Measurements from ENCODE around the gene CRNKL1. TPM values are rescaled to one million over a fixed set of nuclear protein-coding genes. Genes with fewer than 3 reads are reported as not detected.
A peak's percentile ranks its signal among the peaks of the same experiment; 100 is the strongest.

CRNKL1 gene
- total RNA-seq, 1 donor: 33.7 TPM

GRCh38 chr20:20038586-20038985, 13.7 kb downstream of the CRNKL1 start:
- no peaks in the 10 kb centered on the region for H3K4me1 ChIP-seq (ENCODE audit: insufficient read depth, low read length)
- H4K20me1 ChIP-seq (ENCODE audit: insufficient read depth, low read length): no peaks in the 10 kb centered on the region
- TF ChIP-seq, protein P1, sequence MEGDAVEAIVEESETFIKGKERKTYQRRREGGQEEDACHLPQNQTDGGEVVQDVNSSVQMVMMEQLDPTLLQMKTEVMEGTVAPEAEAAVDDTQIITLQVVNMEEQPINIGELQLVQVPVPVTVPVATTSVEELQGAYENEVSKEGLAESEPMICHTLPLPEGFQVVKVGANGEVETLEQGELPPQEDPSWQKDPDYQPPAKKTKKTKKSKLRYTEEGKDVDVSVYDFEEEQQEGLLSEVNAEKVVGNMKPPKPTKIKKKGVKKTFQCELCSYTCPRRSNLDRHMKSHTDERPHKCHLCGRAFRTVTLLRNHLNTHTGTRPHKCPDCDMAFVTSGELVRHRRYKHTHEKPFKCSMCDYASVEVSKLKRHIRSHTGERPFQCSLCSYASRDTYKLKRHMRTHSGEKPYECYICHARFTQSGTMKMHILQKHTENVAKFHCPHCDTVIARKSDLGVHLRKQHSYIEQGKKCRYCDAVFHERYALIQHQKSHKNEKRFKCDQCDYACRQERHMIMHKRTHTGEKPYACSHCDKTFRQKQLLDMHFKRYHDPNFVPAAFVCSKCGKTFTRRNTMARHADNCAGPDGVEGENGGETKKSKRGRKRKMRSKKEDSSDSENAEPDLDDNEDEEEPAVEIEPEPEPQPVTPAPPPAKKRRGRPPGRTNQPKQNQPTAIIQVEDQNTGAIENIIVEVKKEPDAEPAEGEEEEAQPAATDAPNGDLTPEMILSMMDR (IDR thresholded peaks at IDR 0.05; ENCODE audit: extremely low read depth, low read depth, low read length): no peak
- H2AFZ ChIP-seq (ENCODE audit: low read length): no peak overlapping the region
- H3K27me3 ChIP-seq (ENCODE audit: insufficient read depth, low read length): no peaks in the 10 kb centered on the region
- no peak overlapping the region for H3K4me3 ChIP-seq (ENCODE audit: insufficient read depth, low read length)
- H3K4me2 ChIP-seq (ENCODE audit: insufficient read depth, low read length): no peak overlapping the region
- no peaks in the 10 kb centered on the region for H3K9me3 ChIP-seq (ENCODE audit: low read depth, low read length)
- no peak overlapping the region for H3K27ac ChIP-seq (ENCODE audit: low read depth, low read length)
- peaks cover 88% of the 10 kb centered on the region for H3K36me3 ChIP-seq (ENCODE audit: insufficient read depth, low read length)
- no peak for DNase-seq (ENCODE audit: insufficient read length, low spot score, missing footprints)
- H3K79me2 ChIP-seq (ENCODE audit: insufficient read depth, low read length): no peaks in the 10 kb centered on the region

GRCh38 chr20:20037960-20038359, 14.3 kb downstream of the CRNKL1 start:
- TF ChIP-seq, protein P1 (IDR thresholded peaks at IDR 0.05; ENCODE audit: extremely low read depth, low read depth, low read length): no peak
- H2AFZ ChIP-seq (ENCODE audit: low read length): no peak overlapping the region
- H3K36me3 ChIP-seq (ENCODE audit: insufficient read depth, low read length): peaks cover 86% of the 10 kb centered on the region
- no peaks in the 10 kb centered on the region for H4K20me1 ChIP-seq (ENCODE audit: insufficient read depth, low read length)
- H3K4me1 ChIP-seq (ENCODE audit: insufficient read depth, low read length): no peaks in the 10 kb centered on the region
- no peak overlapping the region for H3K27ac ChIP-seq (ENCODE audit: low read depth, low read length)
- H3K79me2 ChIP-seq (ENCODE audit: insufficient read depth, low read length): no peaks in the 10 kb centered on the region
- no peak overlapping the region for H3K4me3 ChIP-seq (ENCODE audit: insufficient read depth, low read length)
- no peaks in the 10 kb centered on the region for H3K9me3 ChIP-seq (ENCODE audit: low read depth, low read length)
- H3K27me3 ChIP-seq (ENCODE audit: insufficient read depth, low read length): no peaks in the 10 kb centered on the region
- no peak overlapping the region for H3K4me2 ChIP-seq (ENCODE audit: insufficient read depth, low read length)
- DNase-seq (ENCODE audit: insufficient read length, low spot score, missing footprints): no peak

- DNase-seq (ENCODE audit: insufficient read length, low spot score, missing footprints): no peak
- Histone ChIP-seq H4K20me1 (ENCODE audit: insufficient read depth, low read length) (no peaks in the 10 kb centered on the region), H3K79me2 (ENCODE audit: insufficient read depth, low read length) (peaks cover 3% of the 10 kb centered on the region), H3K4me2 (ENCODE audit: insufficient read depth, low read length) (no peak overlapping the region), H3K4me3 (ENCODE audit: insufficient read depth, low read length) (no peak overlapping the region), H3K27ac (ENCODE audit: low read depth, low read length) (no peak overlapping the region), H3K36me3 (ENCODE audit: insufficient read depth, low read length) (peaks cover 88% of the 10 kb centered on the region), H3K9me3 (ENCODE audit: low read depth, low read length) (no peaks in the 10 kb centered on the region), H3K4me1 (ENCODE audit: insufficient read depth, low read length) (no peaks in the 10 kb centered on the region), H2AFZ (ENCODE audit: low read length) (no peak overlapping the region), H3K27me3 (ENCODE audit: insufficient read depth, low read length) (no peaks in the 10 kb centered on the region)
- TF ChIP-seq, protein P1 (IDR thresholded peaks at IDR 0.05; ENCODE audit: extremely low read depth, low read depth, low read length): no peak
Observed at GRCh38 chr20:20036756-20037155, 15.5 kb downstream of the CRNKL1 start.

DNA sequence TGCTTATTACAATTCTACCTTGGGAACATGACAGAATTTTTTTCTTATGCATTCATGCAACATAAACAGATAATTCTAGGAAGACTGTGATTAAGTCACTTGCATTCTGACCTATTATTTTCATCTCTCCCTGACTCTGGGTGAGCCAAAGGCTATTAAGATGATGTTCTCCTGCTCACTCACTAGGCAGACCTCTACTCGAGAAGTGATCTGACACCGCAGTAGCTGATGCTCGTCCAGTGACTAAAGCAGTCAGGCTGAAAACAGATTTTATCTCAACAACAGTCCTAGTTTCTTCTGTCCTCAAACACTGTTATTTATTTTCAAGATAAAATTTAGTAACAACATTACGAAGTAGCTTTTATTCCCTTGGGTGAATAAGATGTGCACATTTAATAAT, 17.8 kb downstream of the CRNKL1 start:
- TF ChIP-seq, protein P1 (IDR thresholded peaks at IDR 0.05; ENCODE audit: extremely low read depth, low read depth, low read length): no peak
- Histone ChIP-seq H3K27me3 (ENCODE audit: insufficient read depth, low read length) (no peaks in the 10 kb centered on the region), H3K4me1 (ENCODE audit: insufficient read depth, low read length) (no peaks in the 10 kb centered on the region), H4K20me1 (ENCODE audit: insufficient read depth, low read length) (no peaks in the 10 kb centered on the region), H3K27ac (ENCODE audit: low read depth, low read length) (peak overlapping the region; percentile 9), H3K79me2 (ENCODE audit: insufficient read depth, low read length) (peaks cover 13% of the 10 kb centered on the region), H2AFZ (ENCODE audit: low read length) (no peak overlapping the region), H3K9me3 (ENCODE audit: low read depth, low read length) (no peaks in the 10 kb centered on the region), H3K4me3 (ENCODE audit: insufficient read depth, low read length) (no peak overlapping the region), H3K36me3 (ENCODE audit: insufficient read depth, low read length) (peaks cover 82% of the 10 kb centered on the region), H3K4me2 (ENCODE audit: insufficient read depth, low read length) (no peak overlapping the region)
- DNase-seq (ENCODE audit: insufficient read length, low spot score, missing footprints): no peak

Data from osteoblast (primary cell).